ENCODE measurements around the gene CCL28.
"Not testable (repeated sequence)": the region's sequence is repeated elsewhere in the genome, so short reads cannot be mapped to it uniquely, and the experiment has no call there.

The CCL28 gene

DNA sequence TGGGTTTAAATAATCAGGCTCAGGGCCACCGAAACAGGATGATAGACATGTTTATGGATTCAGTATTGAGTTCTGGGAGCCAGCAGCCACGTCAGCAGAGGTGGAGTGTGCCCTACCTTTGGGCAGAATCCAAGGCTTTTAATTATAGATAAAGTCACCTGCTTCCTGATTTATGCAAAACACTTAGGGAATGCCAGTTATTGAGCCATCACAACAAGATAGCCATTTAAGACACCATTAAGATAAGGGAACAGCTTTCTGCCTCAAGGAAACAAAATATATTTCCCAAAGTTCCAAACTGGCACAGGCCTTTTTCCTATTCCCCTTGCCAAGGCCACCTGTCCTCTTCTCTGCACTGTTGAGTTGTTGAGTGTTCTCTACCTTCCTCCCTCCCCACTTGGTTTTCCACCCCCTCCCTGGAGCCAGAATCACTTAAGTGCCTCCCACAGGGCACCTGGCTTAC, 2.4 kb downstream of the CCL28 start:
- no peak for DNase-seq

GRCh38 chr5:43402524-43403066, 9.6 kb downstream of the CCL28 start:
- DNase-seq: not testable (repeated sequence)

- DNase-seq: no peak
Measured at GRCh38 chr5:43401827-43402226, 10.4 kb downstream of the CCL28 start.

- no peak for DNase-seq
Measured at GRCh38 chr5:43400082-43400481, 12.1 kb downstream of the CCL28 start.

DNA sequence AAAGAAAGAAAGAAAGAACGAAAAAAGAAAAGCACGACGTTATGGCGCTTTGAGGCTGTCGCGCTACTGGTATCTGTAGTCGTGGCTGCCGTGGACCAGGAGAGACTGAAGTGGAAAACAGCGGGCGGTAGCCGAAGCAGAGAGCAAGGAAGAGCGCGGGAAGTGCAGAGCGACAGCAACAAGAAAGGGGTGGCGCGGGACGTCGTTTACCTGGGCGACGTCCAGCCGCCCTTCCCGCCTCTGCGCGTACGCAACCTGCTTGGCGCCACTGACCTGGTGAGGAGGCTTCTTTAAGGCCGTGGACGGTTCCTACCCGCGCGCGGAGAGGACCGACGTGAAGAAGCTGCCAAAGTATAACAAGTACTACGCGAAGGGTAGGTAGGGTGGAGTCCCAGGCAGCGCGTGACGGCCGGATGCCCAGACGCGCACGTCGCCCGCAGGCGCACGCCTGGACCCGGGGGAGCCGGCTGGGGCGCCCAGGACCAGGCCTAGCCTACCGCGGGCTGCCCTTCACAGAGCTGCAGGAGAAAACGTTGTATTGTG, 15.4 kb downstream of the CCL28 start:
- DNase-seq: peak; percentile 63 to 70

DNA sequence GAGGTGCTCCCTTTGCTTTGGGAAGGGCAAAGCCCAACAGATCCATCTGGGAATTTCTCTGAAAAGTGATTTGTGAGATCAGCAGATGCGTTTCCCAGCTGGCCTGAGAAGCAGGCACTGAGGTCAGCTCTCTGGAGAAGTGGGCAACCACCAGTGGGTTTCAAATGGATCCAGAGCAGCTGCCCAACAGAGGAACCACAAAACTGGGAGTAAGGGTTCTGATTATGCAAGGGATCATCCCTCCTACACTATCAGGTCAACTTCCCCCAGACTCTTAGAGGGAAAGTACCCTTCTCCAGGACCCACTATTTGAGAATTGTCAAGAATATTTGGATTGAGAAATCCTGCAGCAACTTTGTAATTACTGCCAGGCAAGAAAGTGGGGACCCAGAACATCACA, 21.7 kb downstream of the CCL28 start:
- DNase-seq: no peak

- DNase-seq: peak; percentile 40 to 57
Measured at GRCh38 chr5:43389679-43390329, 22.4 kb downstream of the CCL28 start.

DNA sequence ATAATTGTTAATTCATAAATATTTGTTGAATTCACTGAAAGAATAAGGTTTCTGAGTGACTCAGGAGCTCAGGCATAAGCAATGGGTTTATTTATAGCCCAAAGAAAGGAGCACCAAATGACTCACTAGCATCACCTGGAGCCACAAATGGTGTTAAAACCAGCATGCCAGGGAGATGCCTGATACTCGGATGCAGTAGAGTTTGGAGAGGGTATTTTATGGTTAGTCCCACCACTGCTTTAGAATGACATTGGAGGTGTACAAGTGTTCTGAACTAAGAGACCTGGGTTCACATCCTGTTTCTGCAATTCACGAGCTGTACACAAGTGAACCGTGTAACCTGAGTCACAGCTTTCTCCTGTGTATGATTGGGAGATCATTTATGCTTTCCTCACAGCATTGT, 25.2 kb downstream of the CCL28 start:
- no peak for DNase-seq

DNA sequence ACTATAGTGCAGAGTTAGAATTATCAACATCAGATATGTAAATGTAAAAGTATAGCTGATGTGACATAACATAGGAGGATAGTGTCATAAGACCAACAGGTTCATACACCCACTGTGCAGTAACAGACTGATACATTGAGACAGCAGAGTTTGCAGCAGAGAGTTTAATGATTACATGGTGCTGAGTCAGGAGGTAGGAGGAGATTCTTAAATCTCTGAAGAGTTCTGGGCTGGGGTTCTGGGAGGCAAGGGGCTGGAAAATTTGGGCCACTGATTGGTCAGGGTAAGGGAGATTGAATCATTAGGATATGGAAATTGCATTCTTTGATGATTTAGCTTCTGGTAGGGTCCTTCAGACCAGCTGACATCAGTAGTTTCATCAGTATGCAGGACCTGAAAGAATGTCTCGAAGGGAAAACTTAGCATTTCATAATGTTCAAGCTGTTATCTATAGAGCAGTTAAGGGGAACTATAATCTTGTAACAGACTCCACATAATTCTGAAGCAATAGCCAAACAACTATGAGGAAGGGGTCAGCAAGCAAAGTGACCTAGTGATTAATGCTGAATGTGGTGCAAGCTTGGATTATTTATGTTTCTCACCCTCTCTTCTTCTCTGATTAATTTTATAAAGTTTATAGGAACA, 35.6 kb downstream of the CCL28 start:
- DNase-seq: no peak

GRCh38 chr5:43371821-43372220, 40.4 kb downstream of the CCL28 start:
- no peak for DNase-seq

DNA sequence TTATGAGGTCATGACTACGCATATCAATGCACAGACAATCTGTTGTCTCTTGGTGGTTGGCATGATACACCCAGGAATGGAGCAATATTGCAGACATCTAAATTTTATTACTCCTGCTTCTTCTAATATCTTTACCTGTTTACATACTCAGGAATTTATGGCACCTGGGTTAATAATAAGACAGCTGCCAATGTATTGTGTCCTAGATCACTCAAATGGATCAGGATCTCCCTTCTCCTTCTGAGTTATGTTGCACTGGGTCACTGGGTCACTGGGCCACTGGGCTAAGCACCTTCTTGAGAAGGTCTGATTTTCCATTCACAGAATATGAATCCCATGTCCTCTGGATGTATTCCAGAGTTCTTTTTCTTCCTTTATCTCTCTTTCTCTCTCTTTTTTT, 41.8 kb downstream of the CCL28 start:
- no peak for DNase-seq

- DNase-seq: no peak
Measured at GRCh38 chr5:43369651-43370050, 42.5 kb downstream of the CCL28 start.

DNA sequence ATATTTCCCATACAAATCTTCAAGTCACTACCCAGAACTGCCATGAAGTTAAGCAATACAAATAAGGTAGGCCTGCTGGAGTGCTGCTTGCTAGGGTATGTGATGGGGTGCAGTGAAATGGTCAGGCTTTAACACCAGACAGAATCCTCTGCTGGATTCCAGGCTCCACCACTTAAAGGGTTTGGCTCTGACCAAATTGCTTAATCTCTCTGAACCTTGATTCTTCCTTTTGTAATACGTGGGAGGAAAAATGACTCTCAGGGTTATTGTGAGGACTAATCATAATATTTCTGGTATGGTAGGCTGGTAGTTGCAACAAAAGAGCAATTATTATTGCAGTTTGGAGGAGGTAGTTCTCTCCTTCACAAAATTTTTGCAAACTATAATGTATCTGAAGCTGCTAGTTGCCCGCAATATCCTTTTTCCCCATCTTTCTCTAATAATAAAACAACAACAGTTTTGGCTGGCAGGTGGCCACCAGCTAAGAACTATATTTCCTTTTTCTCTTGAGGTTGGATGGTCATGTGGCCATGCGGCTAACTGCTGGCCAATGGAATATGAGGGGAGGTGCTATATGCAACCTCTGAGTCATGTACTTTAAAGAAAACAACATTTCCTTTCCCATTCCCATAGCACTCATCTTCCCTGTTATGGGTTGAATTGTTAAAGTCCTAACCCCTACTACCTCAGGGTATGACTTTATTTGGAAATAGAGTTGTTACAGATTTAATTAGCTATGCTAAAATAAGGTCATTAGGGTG, 44.1 kb downstream of the CCL28 start:
- no peak for DNase-seq

DNA sequence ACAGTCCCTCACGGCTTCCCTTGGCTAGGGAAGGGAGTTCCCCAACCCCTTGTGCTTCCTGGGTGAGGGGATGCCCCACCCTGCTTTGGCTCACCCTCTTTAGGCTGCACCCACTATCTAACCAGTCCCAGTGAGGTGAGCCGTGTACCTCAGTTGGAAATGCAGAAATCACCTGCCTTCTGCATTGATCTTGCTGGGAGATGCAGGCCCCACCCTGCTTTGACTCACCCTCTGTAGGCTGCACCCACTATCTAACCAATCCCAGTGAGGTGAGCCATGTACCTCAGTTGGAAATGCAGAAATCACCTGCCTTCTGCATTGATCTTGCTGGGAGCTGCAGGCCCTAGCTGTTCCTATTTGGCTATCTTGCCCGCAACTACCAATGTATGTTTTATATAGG, 44.7 kb downstream of the CCL28 start:
- no peak for DNase-seq

GRCh38 chr5:43366680-43367246, 45.4 kb downstream of the CCL28 start:
- not testable (repeated sequence) for DNase-seq

- not testable (repeated sequence) for DNase-seq
Measured at GRCh38 chr5:43365155-43365554, 47.0 kb downstream of the CCL28 start.

DNA sequence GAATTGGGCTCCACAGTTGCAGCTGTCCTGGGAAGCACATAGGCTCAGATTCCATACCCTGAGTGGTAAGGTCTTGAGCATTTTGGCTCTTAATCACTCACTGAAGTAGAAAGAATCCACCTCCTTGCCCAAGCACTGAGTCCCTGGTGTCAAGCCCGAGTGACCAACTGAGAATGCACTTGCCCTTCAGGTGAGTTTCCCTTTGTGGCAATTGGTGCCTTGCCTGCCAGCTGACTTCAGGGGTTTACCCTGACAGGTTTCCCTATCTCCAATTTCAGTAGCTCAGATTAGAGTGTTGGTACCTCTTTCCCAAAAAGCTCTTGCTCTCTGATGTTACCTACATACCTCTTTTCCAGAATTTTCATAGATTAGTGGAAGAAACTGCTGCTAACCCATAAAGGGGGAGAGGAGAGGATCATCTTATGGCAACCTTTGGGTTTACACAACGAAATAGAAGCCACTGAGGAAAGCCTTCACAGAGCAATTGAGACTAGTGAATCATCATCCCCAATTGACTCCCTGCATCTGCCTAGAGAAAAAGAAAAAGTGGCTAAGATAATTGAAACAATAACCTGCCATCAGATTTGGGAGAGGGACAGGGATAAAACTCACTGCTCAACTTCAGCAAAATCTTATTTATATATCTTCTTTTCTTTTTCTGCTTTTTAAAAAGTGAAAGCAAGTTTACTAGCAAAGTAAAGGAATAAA, 48.6 kb downstream of the CCL28 start:
- DNase-seq: no peak

GRCh38 chr5:43362725-43363435, 49.3 kb downstream of the CCL28 start:
- no peak for DNase-seq

DNA sequence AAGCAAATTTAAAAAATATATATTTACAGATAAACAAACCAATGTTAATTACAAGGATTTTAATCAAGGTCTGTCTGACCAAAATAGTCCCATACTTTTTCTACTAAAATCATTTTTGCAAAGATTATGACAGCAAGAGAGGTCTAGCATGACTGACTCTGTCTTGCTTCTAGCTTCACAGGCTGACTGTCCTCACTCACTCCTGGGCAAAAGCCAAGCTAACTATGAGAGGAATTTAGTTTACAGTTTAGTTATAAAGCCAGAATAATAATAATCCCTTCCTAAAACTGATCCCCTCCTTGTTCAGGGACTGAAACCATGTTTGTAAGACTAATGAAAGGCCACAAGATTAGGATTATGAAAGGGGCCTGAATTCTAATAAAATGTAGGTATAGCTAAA, 53.5 kb downstream of the CCL28 start:
- DNase-seq: no peak

DNA sequence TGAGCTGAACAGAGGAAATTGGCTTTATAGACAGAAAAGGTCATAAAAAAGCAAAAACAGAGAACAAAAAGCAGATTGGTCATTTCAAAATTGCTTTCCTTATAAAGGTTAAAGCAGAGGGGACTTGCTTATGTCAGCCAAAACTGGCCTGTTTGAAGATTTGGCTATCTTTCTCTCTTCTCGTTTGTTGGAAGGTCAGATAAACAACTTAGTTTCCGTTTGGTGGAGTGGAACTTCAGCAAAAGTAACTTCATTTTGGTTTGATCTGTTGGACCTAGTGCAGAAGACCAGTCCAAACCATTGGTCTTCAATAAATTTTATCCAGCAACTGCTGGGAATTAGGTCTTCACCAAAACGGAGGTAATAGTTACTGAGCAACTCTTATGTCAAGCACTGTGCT, 53.9 kb downstream of the CCL28 start:
- DNase-seq: no peak

DNA sequence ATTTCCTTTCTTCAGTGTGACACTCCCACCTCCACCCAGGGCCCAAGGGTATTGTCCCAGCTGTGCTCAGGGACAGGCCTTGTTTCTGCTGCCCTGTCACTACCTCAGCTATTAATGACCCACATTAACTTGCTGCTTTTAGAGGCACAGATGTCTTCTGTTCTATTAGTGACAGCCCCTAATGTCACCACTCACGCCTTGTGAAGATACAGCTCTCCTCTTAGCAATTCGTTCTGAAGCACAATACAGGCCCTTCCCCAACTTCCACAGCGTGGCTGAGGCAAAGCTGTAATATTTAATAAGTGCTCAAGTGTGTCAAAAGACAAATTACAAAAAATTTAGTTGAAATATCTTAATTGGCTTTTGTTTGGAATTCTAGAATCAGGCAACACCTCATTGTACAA, 54.3 kb downstream of the CCL28 start:
- no peak for DNase-seq

GRCh38 chr5:43357067-43357466, 55.1 kb downstream of the CCL28 start:
- DNase-seq: no peak

All from stimulated activated CD4-positive, alpha-beta T cell treated with anti-CD3 and anti-CD28 coated beads, Interleukin-2, amount 100 ng/mL, for 24 hours (primary cell).